ENCODE measurements around the gene SLC6A19. TPM values are rescaled to one million over a fixed set of nuclear protein-coding genes. Genes with fewer than 3 reads are reported as not detected.
"Not testable (repeated sequence)": the region's sequence is repeated elsewhere in the genome, so short reads cannot be mapped to it uniquely, and the experiment has no call there.

The SLC6A19 gene
- total and polyA plus RNA-seq, 2 experiments from 2014 or later = 5.2 to 5.8 TPM

- Histone ChIP-seq H3K36me3 (replicated peaks; ENCODE audit: insufficient read depth, low read depth) (no peaks in the 10 kb centered on the region), H3K27me3 (no peaks in the 10 kb centered on the region), H3K4me2 (no peak overlapping the region), H3K9me3 (ENCODE audit: low read depth) (no peaks in the 10 kb centered on the region), H3K4me1 (ENCODE audit: insufficient read depth) (no peaks in the 10 kb centered on the region), H3K27ac (no peak overlapping the region), H2AFZ (no peak overlapping the region), H3K9me2 (replicated peaks; ENCODE audit: insufficient read depth) (no peaks in the 10 kb centered on the region), H3K4me3 (no peak overlapping the region), H4K20me1 (ENCODE audit: insufficient read depth, poor library complexity, severe bottlenecking) (no peaks in the 10 kb centered on the region), H3K79me2 (no peaks in the 10 kb centered on the region)
- 61% methylated on average over 15 of the region's 15 CpGs for WGBS (ENCODE audit: low lambda C conversion rate, missing lambda C conversion rate)
- no peak for TF ChIP-seq EZH2phosphoT487 (IDR thresholded peaks at IDR 0.05; ENCODE audit: low read depth, severe bottlenecking, unreplicated experiment)
- DNase-seq (ENCODE audit: low spot score) = no peak
These were observed 26.7 kb downstream of the SLC6A19 start for GRCh38 chr5:1228120-1228519.

GRCh38 chr5:1229023-1229422, 27.6 kb downstream of the SLC6A19 start:
- not testable (repeated sequence) for H3K9me3 ChIP-seq (ENCODE audit: low read depth); H3K4me3 ChIP-seq; H3K27ac ChIP-seq; H3K4me1 ChIP-seq (ENCODE audit: insufficient read depth); H2AFZ ChIP-seq; DNase-seq (ENCODE audit: low spot score); H3K4me2 ChIP-seq; H3K27me3 ChIP-seq; H3K79me2 ChIP-seq; H3K9me2 ChIP-seq (replicated peaks; ENCODE audit: insufficient read depth); H3K36me3 ChIP-seq (replicated peaks; ENCODE audit: insufficient read depth, low read depth); H4K20me1 ChIP-seq (ENCODE audit: insufficient read depth, poor library complexity, severe bottlenecking)
- WGBS (ENCODE audit: low lambda C conversion rate, missing lambda C conversion rate) = 94% methylated on average over 7 of the region's 11 CpGs

GRCh38 chr5:1229822-1230221, 28.4 kb downstream of the SLC6A19 start:
- no peaks in the 10 kb centered on the region for H3K9me2 ChIP-seq (replicated peaks; ENCODE audit: insufficient read depth)
- 83% methylated on average over 1 of the region's 7 CpGs for WGBS (ENCODE audit: low lambda C conversion rate, missing lambda C conversion rate)
- no peaks in the 10 kb centered on the region for H3K4me1 ChIP-seq (ENCODE audit: insufficient read depth)
- H3K27ac ChIP-seq = no peak overlapping the region
- H3K36me3 ChIP-seq (replicated peaks; ENCODE audit: insufficient read depth, low read depth) = no peaks in the 10 kb centered on the region
- H2AFZ ChIP-seq = no peak overlapping the region
- H4K20me1 ChIP-seq (ENCODE audit: insufficient read depth, poor library complexity, severe bottlenecking) = no peaks in the 10 kb centered on the region
- H3K79me2 ChIP-seq = no peaks in the 10 kb centered on the region
- no peaks in the 10 kb centered on the region for H3K27me3 ChIP-seq
- H3K4me2 ChIP-seq = no peak overlapping the region
- no peak for TF ChIP-seq CTCF (IDR thresholded peaks at IDR 0.05; ENCODE audit: poor library complexity)
- no peak for TF ChIP-seq EZH2 (IDR thresholded peaks at IDR 0.05; ENCODE audit: borderline replicate concordance)
- TF ChIP-seq EZH2phosphoT487 (IDR thresholded peaks at IDR 0.05; ENCODE audit: low read depth, severe bottlenecking, unreplicated experiment) = no peak
- no peak for DNase-seq (ENCODE audit: low spot score)
- H3K9me3 ChIP-seq (ENCODE audit: low read depth) = no peaks in the 10 kb centered on the region
- H3K4me3 ChIP-seq = no peak overlapping the region

GRCh38 chr5:1230551-1230950, 29.2 kb downstream of the SLC6A19 start:
- Histone ChIP-seq H3K4me1 (ENCODE audit: insufficient read depth) (no peaks in the 10 kb centered on the region), H3K4me3 (no peak overlapping the region), H2AFZ (no peak overlapping the region), H3K9me3 (ENCODE audit: low read depth) (no peaks in the 10 kb centered on the region), H3K27me3 (no peaks in the 10 kb centered on the region), H3K4me2 (no peak overlapping the region), H3K9me2 (replicated peaks; ENCODE audit: insufficient read depth) (no peaks in the 10 kb centered on the region), H4K20me1 (ENCODE audit: insufficient read depth, poor library complexity, severe bottlenecking) (no peaks in the 10 kb centered on the region), H3K36me3 (replicated peaks; ENCODE audit: insufficient read depth, low read depth) (no peaks in the 10 kb centered on the region), H3K79me2 (no peaks in the 10 kb centered on the region), H3K27ac (no peak overlapping the region)
- TF ChIP-seq EZH2 (IDR thresholded peaks at IDR 0.05; ENCODE audit: borderline replicate concordance) (no peak), CTCF (IDR thresholded peaks at IDR 0.05; ENCODE audit: poor library complexity) (no peak), EZH2phosphoT487 (IDR thresholded peaks at IDR 0.05; ENCODE audit: low read depth, severe bottlenecking, unreplicated experiment) (no peak)
- DNase-seq (ENCODE audit: low spot score) = no peak
- WGBS (ENCODE audit: low lambda C conversion rate, missing lambda C conversion rate) = 94% methylated on average over 17 of the region's 17 CpGs
